ENCODE results near the gene TBC1D22B.
"Not testable (repeated sequence)": the region's sequence is repeated elsewhere in the genome, so short reads cannot be mapped to it uniquely, and the experiment has no call there.

TBC1D22B gene

GRCh38 chr6:37265001-37265400, 7.4 kb downstream of the TBC1D22B start:
- no peak for DNase-seq (ENCODE audit: low spot score)
- FAIRE-seq = no peak

GRCh38 chr6:37265860-37266259, 8.3 kb downstream of the TBC1D22B start:
- no peak for DNase-seq (ENCODE audit: low spot score)
- FAIRE-seq = no peak

DNA sequence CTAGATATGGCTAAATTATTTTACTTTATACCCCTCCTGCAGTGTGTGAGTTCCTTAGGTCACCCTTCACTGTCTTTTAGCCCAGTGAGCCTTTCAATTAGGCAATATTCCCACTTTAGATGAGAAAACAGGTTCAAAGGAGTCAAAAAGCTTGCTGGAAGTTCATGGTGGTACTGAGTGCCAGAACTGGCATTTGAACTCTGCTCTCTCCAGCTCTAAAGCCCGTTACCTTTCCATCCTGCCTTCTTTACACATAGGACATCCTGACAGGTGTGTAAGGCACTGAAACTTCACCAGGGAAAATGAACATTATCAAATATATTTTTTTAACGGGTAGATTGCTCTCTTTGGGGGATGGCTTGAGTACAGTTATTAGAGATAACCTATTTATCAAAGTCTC, 11.5 kb downstream of the TBC1D22B start:
- no peak for DNase-seq (ENCODE audit: low spot score)
- no peak for FAIRE-seq

GRCh38 chr6:37272834-37273566, 15.4 kb downstream of the TBC1D22B start:
- FAIRE-seq (no peak), DNase-seq (ENCODE audit: low spot score) (no peak)

GRCh38 chr6:37273690-37274089, 16.1 kb downstream of the TBC1D22B start:
- DNase-seq (ENCODE audit: low spot score) (no peak), FAIRE-seq (no peak)

DNA sequence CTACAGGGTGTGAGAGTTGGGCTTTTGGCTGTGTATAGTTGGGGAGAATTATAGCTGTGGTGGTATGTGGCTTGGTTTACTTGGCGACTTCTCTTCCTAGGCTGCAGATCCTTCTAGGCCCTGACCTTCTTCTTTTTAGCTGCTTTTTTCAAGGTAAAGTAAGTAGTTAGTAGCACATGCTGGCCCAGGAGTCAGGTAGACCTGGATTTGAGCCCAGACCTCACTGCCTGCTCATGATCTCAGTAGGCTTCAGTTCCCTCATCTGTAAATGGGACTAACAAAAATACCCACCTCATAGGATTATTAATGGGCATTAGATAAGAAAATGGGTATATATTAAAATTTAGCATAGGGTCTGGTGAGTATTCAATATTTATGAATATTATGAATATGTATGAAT, 17.8 kb downstream of the TBC1D22B start:
- DNase-seq (ENCODE audit: low spot score) = no peak
- no peak for FAIRE-seq

DNA sequence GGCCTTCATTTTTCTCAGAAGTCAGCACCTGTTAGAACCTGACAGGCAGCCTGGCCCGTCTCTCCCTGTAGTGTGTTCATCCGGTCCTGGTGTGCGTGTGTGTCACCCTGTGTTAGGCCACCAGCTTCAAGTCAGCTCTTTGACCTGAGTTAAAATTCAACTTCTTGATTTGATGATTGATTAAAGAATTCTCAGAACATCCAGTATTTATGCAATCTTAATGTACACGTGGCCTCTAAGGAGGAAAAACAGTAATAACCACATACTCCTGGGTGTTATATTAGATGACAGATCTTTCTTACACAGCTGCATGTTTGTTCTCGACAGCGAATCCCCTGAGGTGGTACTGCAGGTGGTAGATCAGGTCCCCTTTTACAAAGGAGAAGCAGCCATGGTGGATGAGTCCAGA, 19.4 kb downstream of the TBC1D22B start:
- FAIRE-seq = no peak
- DNase-seq (ENCODE audit: low spot score) = no peak

DNA sequence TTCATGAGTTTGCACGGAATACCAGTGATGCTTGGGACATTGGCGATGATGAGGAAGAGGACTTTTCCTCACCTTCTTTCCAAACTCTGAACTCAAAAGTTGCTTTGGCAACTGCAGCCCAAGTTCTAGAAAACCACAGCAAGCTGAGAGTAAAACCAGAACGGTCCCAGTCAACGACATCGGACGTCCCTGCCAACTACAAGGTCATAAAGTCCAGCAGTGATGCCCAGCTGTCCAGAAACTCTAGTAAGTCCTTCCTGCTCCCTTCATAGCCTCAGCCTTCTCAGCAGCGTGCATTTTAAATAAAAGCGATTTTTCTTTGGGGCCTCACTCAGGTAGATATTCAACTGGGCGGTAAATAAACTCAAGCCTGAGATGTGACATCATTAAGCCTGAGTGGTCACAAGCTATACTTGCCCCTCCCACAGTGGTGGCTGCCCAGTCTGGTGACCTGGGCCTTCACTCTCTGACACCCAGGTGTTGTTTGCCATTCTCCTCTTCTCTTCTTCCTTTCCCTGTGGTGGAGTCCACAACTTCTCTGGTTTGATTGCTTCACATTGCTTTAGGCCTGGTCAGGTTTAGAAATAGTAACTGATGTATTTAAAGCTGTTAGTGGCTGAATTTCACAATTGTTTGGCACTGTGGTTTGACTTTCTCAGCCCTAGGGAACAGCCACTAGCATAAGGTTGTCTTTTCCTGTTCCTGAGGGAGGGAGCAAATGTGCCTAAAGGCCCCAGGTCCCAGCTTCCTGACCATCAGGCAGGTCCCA, 22.0 kb downstream of the TBC1D22B start:
- FAIRE-seq (no peak), DNase-seq (ENCODE audit: low spot score) (no peak)

GRCh38 chr6:37280162-37280887, 22.8 kb downstream of the TBC1D22B start:
- DNase-seq (ENCODE audit: low spot score) = no peak

GRCh38 chr6:37282371-37282770, 24.8 kb downstream of the TBC1D22B start:
- DNase-seq (ENCODE audit: low spot score) (no peak), FAIRE-seq (no peak)

More at GRCh38 chr6:37280162-37280887, 22.8 kb downstream of the TBC1D22B start:
- FAIRE-seq = no peak

GRCh38 chr6:37283268-37283667, 25.7 kb downstream of the TBC1D22B start:
- FAIRE-seq (no peak), DNase-seq (ENCODE audit: low spot score) (no peak)

GRCh38 chr6:37283671-37284151, 26.1 kb downstream of the TBC1D22B start:
- FAIRE-seq = no peak
- DNase-seq (ENCODE audit: low spot score) = no peak

DNA sequence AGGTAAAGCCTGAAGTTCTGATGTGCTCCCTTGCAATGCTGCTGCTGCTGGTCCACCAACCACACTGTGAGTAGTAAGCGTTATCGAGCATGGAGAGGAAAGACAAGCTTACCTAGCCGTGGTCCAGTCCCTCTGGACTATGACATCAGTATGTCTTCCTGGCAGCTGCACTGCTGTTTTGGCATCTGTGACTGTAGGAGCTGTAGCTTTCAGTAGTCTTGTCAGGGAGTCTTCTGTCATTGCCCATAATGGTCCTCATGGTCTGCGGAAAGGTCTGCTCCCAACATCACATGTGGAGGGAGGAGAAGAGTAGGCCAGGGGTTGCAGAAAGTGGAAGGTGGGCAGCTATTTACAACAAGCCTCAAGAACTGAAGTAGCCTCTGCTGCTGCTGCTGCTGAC, 27.2 kb downstream of the TBC1D22B start:
- FAIRE-seq = no peak

DNA sequence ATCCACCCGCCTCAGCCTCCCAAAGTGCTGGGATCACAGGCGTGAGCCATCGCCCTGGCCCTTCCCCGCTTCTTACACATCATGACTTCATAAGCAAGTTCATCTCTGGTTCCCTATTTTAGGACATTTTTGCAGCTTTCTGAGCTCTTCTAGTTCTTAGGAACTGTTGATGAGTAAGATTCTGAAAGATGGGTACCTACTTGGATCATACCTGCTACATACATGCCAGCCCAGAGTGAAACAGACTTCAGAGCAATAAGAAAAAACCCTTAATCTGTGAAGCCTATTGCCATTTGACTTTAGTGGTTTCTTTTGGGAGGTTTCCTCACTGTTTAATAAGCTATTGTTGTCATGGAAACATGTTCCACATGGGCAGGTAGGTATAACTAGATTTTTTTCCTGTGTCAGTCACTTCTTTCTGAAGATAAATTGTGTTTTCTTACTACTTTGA, 28.3 kb downstream of the TBC1D22B start:
- no peak for FAIRE-seq
- DNase-seq (ENCODE audit: low spot score) = no peak

More for the DNA sequence above, 27.2 kb downstream of the TBC1D22B start:
- DNase-seq (ENCODE audit: low spot score) = no peak

DNA sequence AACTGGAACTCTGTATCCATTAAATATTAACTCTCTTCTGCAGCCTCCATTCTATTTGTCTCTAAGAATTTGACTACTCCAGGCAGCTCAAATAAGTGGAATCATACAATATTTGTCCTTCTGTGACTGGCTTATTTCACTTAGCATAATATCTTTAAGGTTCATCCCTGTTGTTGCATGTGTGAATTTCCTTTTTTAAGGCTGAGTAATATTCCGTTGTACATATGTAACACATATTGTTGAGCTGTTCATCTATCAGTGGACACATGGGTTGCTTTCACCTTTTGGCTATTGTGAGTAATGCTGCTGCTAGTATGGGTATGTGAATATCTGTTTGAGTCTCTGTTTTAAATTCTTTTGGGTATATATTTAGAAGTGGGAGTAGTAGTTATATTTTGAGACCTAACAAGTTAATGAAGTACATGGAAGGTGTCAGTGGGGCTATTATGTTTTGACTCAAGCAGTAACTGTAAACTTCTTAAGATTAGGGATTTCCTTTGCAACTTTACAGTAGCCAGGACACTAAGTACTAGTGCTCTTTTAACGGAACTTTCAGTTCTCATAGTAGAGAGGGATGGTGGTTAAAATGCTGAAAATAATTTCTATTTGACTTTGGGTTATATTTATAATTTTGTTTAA, 30.1 kb downstream of the TBC1D22B start:
- DNase-seq (ENCODE audit: low spot score) = no peak
- FAIRE-seq = no peak

DNA sequence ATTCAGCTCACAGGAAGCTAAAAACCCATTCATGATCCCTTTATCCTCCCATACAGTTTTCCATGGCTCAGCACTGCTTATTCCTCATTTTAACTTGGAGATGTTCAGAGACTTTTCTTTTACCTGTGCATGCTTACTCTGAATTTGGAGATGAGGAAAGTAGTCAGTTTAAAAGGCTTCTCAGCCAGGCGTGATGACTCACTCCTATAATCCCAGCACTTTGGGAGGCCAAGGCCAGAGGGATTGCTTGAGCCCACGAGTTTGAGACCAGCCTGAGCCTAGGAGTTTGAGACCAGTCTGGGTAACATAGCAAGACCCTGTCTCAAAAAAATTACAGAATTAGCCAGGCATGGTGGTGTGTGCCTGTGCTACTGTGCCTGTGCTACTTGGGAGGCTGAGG, 30.7 kb downstream of the TBC1D22B start:
- no peak for FAIRE-seq
- DNase-seq (ENCODE audit: low spot score) = no peak

DNA sequence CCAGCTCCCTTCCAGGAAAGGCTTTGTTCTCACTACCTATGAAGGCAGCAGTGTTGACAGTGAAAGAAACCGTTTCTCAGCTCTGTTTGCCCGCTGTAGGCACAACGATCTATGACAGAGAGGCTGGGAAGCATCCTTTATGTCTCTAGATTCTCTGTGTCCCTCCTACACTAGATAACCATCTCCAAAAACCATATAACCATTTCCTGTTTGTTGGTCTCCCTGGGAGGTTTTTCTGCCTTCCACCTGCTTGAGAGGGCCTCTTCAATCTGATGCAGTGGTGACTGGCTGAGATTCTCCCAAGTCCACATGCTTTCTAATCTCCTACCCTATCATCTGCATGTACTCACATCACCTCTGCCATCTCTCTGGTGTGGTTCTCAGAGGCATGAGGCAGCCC, 32.4 kb downstream of the TBC1D22B start:
- DNase-seq (ENCODE audit: low spot score) = no peak

DNA sequence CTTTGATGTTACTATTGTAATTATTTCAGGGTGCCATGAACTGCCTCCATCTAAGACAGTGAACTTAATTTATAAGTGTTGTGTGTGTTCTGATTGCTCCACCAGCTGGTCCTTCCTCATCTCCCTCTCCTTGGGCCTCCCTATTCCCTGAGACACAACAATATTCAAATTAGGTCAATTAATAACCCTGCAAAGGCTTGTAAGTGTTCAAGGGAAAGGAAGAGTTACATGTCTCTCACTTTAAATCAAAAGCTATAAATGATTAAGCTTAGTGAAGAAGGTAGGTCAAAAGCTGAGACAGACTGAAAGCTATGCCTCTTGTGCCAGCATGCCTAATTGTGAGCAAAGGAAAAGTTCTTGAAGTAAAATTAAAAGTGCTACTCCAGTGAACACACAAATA, 35.9 kb downstream of the TBC1D22B start:
- no peak for DNase-seq (ENCODE audit: low spot score)
- no peak for FAIRE-seq

More for the DNA sequence above, 32.4 kb downstream of the TBC1D22B start:
- no peak for FAIRE-seq

DNA sequence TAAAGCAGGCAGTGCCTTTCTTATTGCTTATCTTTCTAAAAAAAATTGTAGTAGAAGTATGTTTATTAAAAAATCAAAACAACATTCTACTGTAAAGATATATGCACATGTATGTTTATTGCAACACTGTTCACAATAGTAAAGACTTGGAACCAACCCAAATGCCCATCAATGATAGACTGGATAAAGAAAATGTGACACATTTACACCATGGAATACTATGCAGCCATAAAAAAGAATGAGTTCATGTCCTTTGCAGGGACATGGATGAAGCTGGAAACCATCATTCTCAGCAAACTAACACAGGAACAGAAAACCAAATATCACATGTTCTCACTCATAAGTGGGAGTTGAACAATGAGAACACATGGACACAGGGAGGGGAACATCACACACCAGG, 40.1 kb downstream of the TBC1D22B start:
- not testable (repeated sequence) for FAIRE-seq; DNase-seq (ENCODE audit: low spot score)

DNA sequence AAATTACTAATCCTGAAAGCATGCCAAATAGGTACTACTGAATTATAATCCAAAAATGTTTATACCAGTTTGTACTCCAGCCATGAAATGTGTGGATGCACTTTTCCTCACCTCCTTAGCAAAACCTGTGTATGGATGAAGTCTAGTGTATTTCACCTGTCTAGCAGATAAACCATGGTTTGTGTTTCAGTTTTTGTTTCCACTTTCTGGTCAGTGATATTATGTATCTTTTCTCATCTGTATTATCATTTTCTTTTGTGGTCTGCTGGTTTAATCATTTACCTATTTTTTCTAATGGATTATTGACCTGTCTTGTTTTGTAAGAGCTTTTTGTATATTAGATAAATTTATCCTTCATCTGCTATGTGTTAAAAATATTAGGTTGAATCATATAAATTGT, 41.4 kb downstream of the TBC1D22B start:
- DNase-seq (ENCODE audit: low spot score) = no peak
- no peak for FAIRE-seq

DNA sequence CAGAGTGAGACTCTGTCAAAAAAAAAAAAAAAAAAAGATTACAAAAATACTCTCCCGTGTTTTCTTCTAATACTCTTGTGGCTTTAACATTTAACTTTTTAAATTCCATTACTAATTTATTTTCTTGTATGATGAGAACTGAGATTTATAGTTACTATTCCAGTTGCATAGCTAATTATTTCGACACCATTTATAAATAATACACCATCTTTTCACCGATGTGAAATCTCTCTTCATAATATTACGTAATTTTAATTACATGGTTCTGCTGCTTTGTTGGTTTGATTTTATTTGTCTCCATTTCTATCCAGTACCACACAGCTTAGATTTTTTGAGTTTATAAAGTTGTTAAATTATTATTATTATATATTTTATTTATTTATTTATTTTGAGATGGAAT, 42.4 kb downstream of the TBC1D22B start:
- no peak for FAIRE-seq

More for the DNA sequence above, 42.4 kb downstream of the TBC1D22B start:
- no peak for DNase-seq (ENCODE audit: low spot score)

All from urothelium cell line (cell line).